ENCODE measurements around the gene RUFY3. TPM values are rescaled to one million over a fixed set of nuclear protein-coding genes. Genes with fewer than 3 reads are reported as not detected.

The RUFY3 gene
- polyA plus RNA-seq, 3 donors, result 11.1 to 37.3 (median 12.5) TPM

DNA sequence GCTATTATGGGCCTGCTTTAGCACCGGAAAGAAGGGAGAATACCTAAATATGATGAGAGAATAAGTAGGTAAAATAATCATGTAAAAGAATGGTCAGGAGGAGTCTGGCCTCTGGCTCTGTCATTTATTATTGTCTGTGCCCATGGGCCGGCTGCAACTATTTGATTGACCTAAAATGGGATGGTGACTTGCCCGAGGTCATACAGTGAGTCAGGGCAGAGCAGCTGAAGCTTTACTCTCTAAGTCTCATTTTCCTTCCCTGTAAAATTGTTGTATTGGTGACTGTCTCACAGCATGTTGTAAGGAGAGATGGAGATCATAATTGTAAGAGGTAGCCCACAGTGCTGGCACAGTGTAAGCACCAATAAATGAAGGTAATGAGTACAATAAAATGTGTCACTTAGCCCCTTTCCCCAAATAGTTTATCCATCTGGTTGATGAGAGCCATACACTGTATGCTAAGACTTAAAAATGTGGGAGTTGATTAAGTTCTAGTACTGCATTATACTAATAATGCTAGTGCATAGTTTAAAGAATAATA lies 39.6 kb downstream of the RUFY3 start:
- Histone ChIP-seq H3K4me3 (replicated peaks in 1 of 3; ENCODE audit: low read depth in 2 of 3, low read length in 3 of 3) (no peak overlapping the region), H3K79me2 (ENCODE audit: insufficient read depth, low read length) (peaks cover 17% of the 10 kb centered on the region), H4K20me1 (ENCODE audit: insufficient read depth, low read length) (peaks cover 3% of the 10 kb centered on the region), H3K27me3 (ENCODE audit: control insufficient read depth in 2 of 2, insufficient read depth in 2 of 2, low read length in 2 of 2) (no peaks in the 10 kb centered on the region), H3K9ac (ENCODE audit: insufficient read depth, low read length, poor library complexity, severe bottlenecking) (no peak overlapping the region), H3K4me1 (ENCODE audit: control insufficient read depth in 1 of 2, insufficient read depth in 2 of 2, low read length in 2 of 2) (no peaks in the 10 kb centered on the region), H3K27ac (ENCODE audit: low read depth in 1 of 2, low read length in 2 of 2) (no peak overlapping the region), H3K9me3 (replicated peaks in 1 of 2; ENCODE audit: control insufficient read depth in 1 of 2, insufficient read depth in 1 of 2, low read length in 2 of 2) (no peaks in the 10 kb centered on the region), H3K4me2 (replicated peaks; ENCODE audit: extremely low read depth, low read length, poor library complexity, severe bottlenecking) (no peak overlapping the region), H2AFZ (ENCODE audit: insufficient read depth, low read depth, low read length, poor library complexity, severe bottlenecking) (no peak overlapping the region), H3K36me3 (replicated peaks in 1 of 2; ENCODE audit: control insufficient read depth in 1 of 2, insufficient read depth in 2 of 2, low read length in 2 of 2) (peaks cover 5 to 37% of the 10 kb centered on the region in 2 donors)
- Mint-ChIP-seq H3K4me3 (no peak overlapping the region), H3K27me3 (ENCODE audit: low read depth in 3 of 3) (no peaks in the 10 kb centered on the region), H3K36me3 (peaks cover 22 to 29% of the 10 kb centered on the region in 2 donors), H3K9me3 (peaks cover 0 to 3% (median 0%) of the 10 kb centered on the region in 7 donors), H3K27ac (no peak overlapping the region), H3K4me1 (peaks cover 12% of the 10 kb centered on the region)
- no peak for TF ChIP-seq CTCF (IDR thresholded peaks at IDR 0.05)
- 100% methylated on average over 1 of the region's 3 CpGs for WGBS (ENCODE audit: insufficient coverage)
- intact Hi-C loops (cut with micrococcal nuclease), result no loop called here
- DNase-seq, result no peak

GRCh38 chr4:70765368-70765767 lies 43.6 kb downstream of the RUFY3 start:
- no peak for TF ChIP-seq CTCF (IDR thresholded peaks at IDR 0.05)
- Histone ChIP-seq H3K4me1 (ENCODE audit: control insufficient read depth in 1 of 2, insufficient read depth in 2 of 2, low read length in 2 of 2) (no peaks in the 10 kb centered on the region), H3K36me3 (replicated peaks in 1 of 2; ENCODE audit: control insufficient read depth in 1 of 2, insufficient read depth in 2 of 2, low read length in 2 of 2) (peaks cover 25 to 67% of the 10 kb centered on the region in 2 donors), H3K4me3 (replicated peaks in 1 of 3; ENCODE audit: low read depth in 2 of 3, low read length in 3 of 3) (no peak overlapping the region), H3K79me2 (ENCODE audit: insufficient read depth, low read length) (peaks cover under 1% of the 10 kb centered on the region), H3K27me3 (ENCODE audit: control insufficient read depth in 2 of 2, insufficient read depth in 2 of 2, low read length in 2 of 2) (no peaks in the 10 kb centered on the region), H2AFZ (ENCODE audit: insufficient read depth, low read depth, low read length, poor library complexity, severe bottlenecking) (no peak overlapping the region), H3K9ac (ENCODE audit: insufficient read depth, low read length, poor library complexity, severe bottlenecking) (no peak overlapping the region), H3K4me2 (replicated peaks; ENCODE audit: extremely low read depth, low read length, poor library complexity, severe bottlenecking) (no peak overlapping the region), H4K20me1 (ENCODE audit: insufficient read depth, low read length) (peaks cover 3% of the 10 kb centered on the region), H3K9me3 (replicated peaks in 1 of 2; ENCODE audit: control insufficient read depth in 1 of 2, insufficient read depth in 1 of 2, low read length in 2 of 2) (no peaks in the 10 kb centered on the region), H3K27ac (ENCODE audit: low read depth in 1 of 2, low read length in 2 of 2) (no peak overlapping the region)
- Mint-ChIP-seq H3K4me3 (no peak overlapping the region), H3K27ac (no peak overlapping the region), H3K27me3 (ENCODE audit: low read depth in 3 of 3) (no peaks in the 10 kb centered on the region), H3K4me1 (no peaks in the 10 kb centered on the region), H3K36me3 (peaks cover 45 to 62% of the 10 kb centered on the region in 2 donors), H3K9me3 (peaks cover 0 to 3% (median 0%) of the 10 kb centered on the region in 7 donors)
- WGBS (ENCODE audit: insufficient coverage), result no CpG with 5 or more reads among the region's 1 CpG
- intact Hi-C loops (cut with micrococcal nuclease), result no loop called here
- no peak for DNase-seq

All from CD14-positive monocyte (primary cell).